ENCODE results near the gene WDR12.
"Not testable (repeated sequence)": the region's sequence is repeated elsewhere in the genome, so short reads cannot be mapped to it uniquely, and the experiment has no call there.

WDR12 gene

GRCh38 chr2:202909394-202910192 lies 1.9 kb downstream of the WDR12 start:
- no peaks in the 10 kb centered on the region for H3K9me3 ChIP-seq
- H3K4me3 ChIP-seq (ENCODE audit: low read depth in 1 of 2, low read length in 1 of 2), result no peak overlapping the region
- no peaks in the 10 kb centered on the region for H3K27me3 ChIP-seq
- peaks cover 12 to 13% of the 10 kb centered on the region in 2 experiments for H3K4me1 ChIP-seq (ENCODE audit: control insufficient read depth in 1 of 2, insufficient read depth in 1 of 2, low read depth in 1 of 2, low read length in 1 of 2)
- no peaks in the 10 kb centered on the region for H3K36me3 ChIP-seq
- no peak overlapping the region for H3K27ac ChIP-seq
- TF ChIP-seq CTCF (IDR thresholded peaks at IDR 0.05), result no peak

- Histone ChIP-seq H3K27ac (no peak overlapping the region), H3K4me3 (ENCODE audit: low read depth in 1 of 2, low read length in 1 of 2) (no peak overlapping the region), H3K36me3 (no peaks in the 10 kb centered on the region), H3K27me3 (no peaks in the 10 kb centered on the region), H3K9me3 (no peaks in the 10 kb centered on the region), H3K4me1 (ENCODE audit: control insufficient read depth in 1 of 2, insufficient read depth in 1 of 2, low read depth in 1 of 2, low read length in 1 of 2) (peaks cover 12 to 13% of the 10 kb centered on the region in 2 experiments)
- no peak for TF ChIP-seq CTCF (IDR thresholded peaks at IDR 0.05)
Observed at GRCh38 chr2:202908186-202908585, 3.3 kb downstream of the WDR12 start.

- H3K27ac ChIP-seq; H3K27me3 ChIP-seq; H3K9me3 ChIP-seq; H3K36me3 ChIP-seq; H3K4me1 ChIP-seq (ENCODE audit: control insufficient read depth in 1 of 2, insufficient read depth in 1 of 2, low read depth in 1 of 2, low read length in 1 of 2); H3K4me3 ChIP-seq (ENCODE audit: low read depth in 1 of 2, low read length in 1 of 2): not testable (repeated sequence)
Observed at GRCh38 chr2:202905507-202905906, 6.0 kb downstream of the WDR12 start.

GRCh38 chr2:202885190-202885589 lies 26.3 kb downstream of the WDR12 start:
- Histone ChIP-seq H3K27ac (no peak overlapping the region), H3K36me3 (no peaks in the 10 kb centered on the region), H3K27me3 (no peaks in the 10 kb centered on the region), H3K9me3 (no peaks in the 10 kb centered on the region), H3K4me1 (ENCODE audit: control insufficient read depth in 1 of 2, insufficient read depth in 1 of 2, low read depth in 1 of 2, low read length in 1 of 2) (no peaks in the 10 kb centered on the region), H3K4me3 (ENCODE audit: low read depth in 1 of 2, low read length in 1 of 2) (no peak overlapping the region)
- no peak for TF ChIP-seq CTCF (IDR thresholded peaks at IDR 0.05)

- H3K9me3 ChIP-seq, result no peaks in the 10 kb centered on the region
- no peak overlapping the region for H3K27ac ChIP-seq
- no peak overlapping the region for H3K4me3 ChIP-seq (ENCODE audit: low read depth in 1 of 2, low read length in 1 of 2)
- no peaks in the 10 kb centered on the region for H3K27me3 ChIP-seq
- no peak for TF ChIP-seq CTCF (IDR thresholded peaks at IDR 0.05)
- no peaks in the 10 kb centered on the region for H3K4me1 ChIP-seq (ENCODE audit: control insufficient read depth in 1 of 2, insufficient read depth in 1 of 2, low read depth in 1 of 2, low read length in 1 of 2)
- no peaks in the 10 kb centered on the region for H3K36me3 ChIP-seq
Observed at GRCh38 chr2:202883987-202884675, 27.3 kb downstream of the WDR12 start.

- TF ChIP-seq CTCF (IDR thresholded peaks at IDR 0.05), result no peak
- no peaks in the 10 kb centered on the region for H3K9me3 ChIP-seq
- no peaks in the 10 kb centered on the region for H3K36me3 ChIP-seq
- H3K4me1 ChIP-seq (ENCODE audit: control insufficient read depth in 1 of 2, insufficient read depth in 1 of 2, low read depth in 1 of 2, low read length in 1 of 2), result no peaks in the 10 kb centered on the region
- H3K27me3 ChIP-seq, result no peaks in the 10 kb centered on the region
- H3K4me3 ChIP-seq (ENCODE audit: low read depth in 1 of 2, low read length in 1 of 2), result no peak overlapping the region
- H3K27ac ChIP-seq, result no peak overlapping the region
Observed at GRCh38 chr2:202881570-202881969, 29.9 kb downstream of the WDR12 start.
